HG02970 (cell line): ENCODE results near the gene TTLL9.
"Not testable (repeated sequence)": the region's sequence is repeated elsewhere in the genome, so short reads cannot be mapped to it uniquely, and the experiment has no call there.

Experiments
- ATAC-seq: cut with Tn5 transposase; IDR thresholded peaks from one replicate; pipeline ENCODE4 v1.9.1; 2021; ENCODE audit warnings: mild to moderate bottlenecking, moderate library complexity, moderate number of reproducible peaks; ENCODE audit not compliant: unreplicated experiment, low FRiP score

The TTLL9 gene

GRCh38 chr20:31915491-31916280, 45.3 kb downstream of the TTLL9 start:
- no peak for ATAC-seq

GRCh38 chr20:31916708-31917107, 46.3 kb downstream of the TTLL9 start:
- ATAC-seq: no peak

DNA sequence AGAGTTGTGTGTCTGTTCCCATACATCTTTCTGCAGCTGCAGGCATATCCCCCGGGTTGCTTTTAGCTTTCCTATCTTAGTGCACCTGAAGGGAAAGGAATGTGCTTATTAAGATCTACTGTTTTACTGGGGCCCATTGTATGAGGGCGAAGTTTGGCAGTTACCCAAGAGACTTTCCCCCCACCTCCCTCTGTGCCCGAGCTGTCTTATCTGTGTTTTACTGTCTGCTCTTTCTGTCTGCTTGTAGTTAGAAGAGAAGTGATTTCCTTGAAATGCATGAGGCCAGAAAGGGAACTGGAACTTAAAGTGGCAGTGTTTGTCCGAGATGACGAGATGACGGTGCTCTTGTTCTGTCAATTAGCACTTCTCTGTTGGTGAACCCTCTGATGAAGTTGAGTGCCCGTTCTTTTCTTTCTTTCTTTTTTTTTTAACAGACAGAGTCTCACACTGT, 47.6 kb downstream of the TTLL9 start:
- not testable (repeated sequence) for ATAC-seq

- no peak for ATAC-seq
These were observed 48.2 kb downstream of the TTLL9 start for GRCh38 chr20:31918466-31919105.

DNA sequence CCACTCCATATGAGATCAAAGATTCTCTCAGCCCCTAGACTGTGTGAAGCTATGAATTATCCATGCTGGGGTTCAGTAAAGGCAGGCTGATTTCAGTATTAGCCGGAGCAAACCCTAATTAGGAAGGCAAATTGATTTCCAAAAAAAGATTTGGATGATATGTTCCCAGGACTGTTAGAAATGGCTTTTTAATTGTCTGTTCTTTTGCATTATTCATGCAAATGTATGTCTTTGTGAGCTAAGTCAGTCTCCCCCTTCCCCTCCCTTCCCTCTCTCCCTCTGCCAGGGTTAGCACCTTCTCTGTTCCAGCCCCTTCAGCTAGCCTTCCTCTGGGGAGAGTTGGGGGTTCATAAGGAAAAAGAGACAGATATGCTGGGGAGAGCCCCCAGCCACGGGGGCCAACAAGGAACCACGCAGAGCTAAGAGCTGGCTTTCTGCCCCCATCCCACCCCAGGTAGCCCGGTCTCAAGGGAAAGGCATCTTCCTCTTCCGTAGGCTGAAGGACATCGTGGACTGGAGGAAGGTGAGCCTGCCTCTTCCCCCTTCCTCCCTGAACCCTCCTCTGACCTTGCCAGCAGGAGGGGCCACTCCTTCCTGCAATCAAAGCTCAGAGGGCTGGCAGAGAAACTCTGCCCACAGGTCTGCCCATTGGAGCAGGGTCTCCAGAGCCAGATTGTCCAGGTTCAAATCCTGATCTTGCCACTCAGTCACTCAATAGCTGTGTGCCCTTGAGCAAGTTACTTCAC, 49.1 kb downstream of the TTLL9 start:
- ATAC-seq: no peak

DNA sequence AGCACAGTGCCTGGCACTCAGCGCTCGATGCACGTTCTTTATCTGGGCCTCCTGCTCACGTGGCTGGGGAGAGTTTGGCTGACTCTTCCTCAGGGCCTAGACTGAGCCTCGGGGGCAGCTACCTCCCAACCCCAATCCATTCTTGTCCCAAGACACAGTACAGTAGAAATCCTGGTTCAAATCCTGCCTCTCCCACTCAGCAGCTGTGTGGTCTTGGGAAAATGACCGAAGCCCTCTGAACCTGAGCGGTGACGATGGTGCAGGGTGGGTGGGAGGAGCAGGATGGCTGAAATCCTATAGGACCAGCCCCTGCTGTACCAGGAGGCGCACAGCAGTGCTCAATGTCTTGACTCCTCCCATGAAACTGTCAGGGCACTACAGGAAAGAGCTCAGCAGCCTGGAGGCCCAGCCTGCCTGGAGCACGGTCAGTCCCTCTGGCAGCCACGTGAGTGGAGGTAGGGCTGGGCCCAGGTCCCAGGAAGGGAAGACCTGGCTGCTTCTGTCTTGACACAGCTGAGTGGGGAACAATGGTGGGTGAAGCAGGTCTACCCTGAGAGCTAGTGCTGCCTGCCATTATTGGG, 49.9 kb downstream of the TTLL9 start:
- no peak for ATAC-seq

- not testable (repeated sequence) for ATAC-seq
These were observed 51.0 kb downstream of the TTLL9 start for GRCh38 chr20:31921480-31921879.

- ATAC-seq: no peak
These were observed 51.7 kb downstream of the TTLL9 start for GRCh38 chr20:31922181-31922580.

DNA sequence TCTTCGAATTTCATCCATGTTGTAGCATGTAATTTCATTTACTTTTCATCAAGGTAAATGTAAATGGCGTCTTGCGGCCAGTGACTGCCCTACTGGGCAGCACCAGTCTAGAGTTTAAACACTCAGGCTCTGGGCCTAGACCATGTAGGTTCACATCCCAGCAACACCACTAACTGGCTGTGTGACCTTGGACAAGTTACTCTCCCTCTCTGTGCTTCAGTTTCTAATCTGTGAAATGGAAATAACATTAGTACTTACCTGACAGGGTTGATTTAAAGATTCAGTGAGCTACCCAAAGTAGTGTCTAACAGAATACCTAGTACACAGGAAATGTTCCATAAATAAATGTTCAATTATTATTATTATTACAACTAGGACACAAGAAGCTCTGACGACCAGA, 52.2 kb downstream of the TTLL9 start:
- ATAC-seq: no peak

DNA sequence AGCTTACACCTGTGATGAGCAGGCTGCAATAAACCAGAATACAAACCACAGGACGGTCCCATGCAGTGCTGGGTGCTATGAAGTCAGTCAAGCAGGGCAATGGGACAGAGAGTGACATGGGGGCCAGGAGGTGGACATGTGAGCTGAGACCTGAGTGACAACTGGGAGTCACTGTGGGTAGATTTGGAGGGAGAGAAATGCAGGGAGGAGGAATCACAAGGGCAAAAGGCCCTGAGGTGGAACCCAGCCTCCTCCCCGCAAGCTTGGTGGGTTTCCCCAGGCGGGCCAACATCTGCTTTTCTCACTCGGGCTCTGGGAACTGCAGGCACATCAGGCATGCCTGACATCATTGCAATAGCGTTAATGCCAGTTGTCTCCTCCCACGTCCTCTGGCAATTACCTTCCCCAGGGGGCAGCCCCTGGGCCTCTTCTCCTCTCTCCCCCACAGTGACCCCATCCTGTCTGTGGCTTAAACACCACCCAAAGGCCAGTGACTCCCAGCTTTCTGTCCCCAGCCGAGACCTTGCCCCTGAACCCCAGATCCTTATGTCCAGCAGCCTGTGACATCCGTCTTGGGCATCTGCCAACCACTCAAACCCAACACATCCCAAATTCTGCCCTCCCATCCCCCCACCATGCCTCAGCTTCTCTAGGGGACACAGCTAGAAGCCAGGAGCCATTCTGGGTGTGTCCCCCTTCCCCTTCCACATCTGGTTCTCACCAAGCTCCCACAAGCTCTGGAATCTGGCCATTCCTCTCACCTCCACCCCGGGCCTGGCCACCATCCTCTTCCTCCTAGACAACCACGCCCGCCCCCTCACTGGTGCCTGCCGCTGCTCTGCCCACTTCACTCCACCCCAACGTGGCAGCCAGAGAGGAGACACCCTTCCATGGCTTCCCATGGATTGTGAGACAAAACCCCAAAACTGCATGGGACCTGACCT, 53.2 kb downstream of the TTLL9 start:
- no peak for ATAC-seq

DNA sequence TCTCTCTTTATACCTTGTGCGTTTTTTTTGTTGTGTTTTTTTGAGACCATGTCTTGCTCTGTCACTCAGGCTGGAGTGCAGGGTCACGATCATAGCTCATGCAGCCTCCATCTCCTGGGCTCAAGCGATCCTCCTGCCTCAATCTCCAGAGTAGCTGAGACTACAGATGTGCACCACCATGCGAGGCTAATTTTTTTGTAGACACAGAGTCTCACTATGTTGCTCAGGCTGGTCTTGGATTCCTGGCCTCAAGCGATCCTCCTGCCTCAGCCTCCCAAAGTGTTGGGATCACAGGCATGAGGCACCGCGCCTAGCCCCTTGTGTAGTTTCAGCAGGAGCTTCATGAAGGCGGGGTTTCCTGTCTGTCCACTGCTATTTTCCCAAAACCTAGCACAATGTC, 54.1 kb downstream of the TTLL9 start:
- ATAC-seq: no peak

DNA sequence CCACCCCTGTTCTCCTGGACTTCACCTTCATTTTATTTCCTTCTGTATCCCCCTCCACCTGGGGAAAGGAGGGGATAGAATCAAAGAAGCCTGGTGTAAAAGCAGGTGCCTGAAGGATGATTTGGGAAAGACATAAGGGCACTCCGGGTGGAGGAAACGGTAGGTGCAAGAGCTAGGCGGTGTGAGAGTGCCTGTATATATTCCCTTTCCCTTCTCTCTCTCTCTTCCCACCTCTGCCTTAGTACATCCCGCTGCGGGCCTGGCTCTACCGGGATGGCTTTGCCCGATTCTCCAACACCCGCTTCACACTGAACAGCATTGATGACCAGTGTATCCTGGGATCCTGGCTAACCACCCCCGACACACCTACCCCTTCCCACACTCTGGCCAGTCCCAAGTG, 55.2 kb downstream of the TTLL9 start:
- no peak for ATAC-seq

DNA sequence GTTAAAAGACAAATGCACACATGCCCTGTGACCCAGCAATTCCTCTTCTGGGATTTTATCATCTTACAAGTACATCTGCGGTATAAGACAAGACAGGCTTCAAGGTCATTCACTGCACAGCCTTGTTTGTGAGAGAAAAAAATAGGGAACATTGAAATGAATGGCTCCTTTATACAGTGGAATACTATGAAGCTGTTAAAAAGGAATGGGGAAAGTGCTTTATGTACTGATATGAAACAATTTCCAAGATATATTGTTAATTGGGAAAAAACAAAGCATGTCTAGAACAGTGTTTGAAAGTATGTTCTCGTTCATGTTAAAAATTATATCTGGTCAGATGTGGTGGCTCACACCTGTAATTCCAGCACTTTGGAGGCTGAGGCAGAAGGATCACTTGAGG, 56.1 kb downstream of the TTLL9 start:
- ATAC-seq: no peak

GRCh38 chr20:31927627-31928159, 57.3 kb downstream of the TTLL9 start:
- no peak for ATAC-seq

- ATAC-seq: not testable (repeated sequence)
These were observed 59.2 kb downstream of the TTLL9 start for GRCh38 chr20:31929631-31930030.

- ATAC-seq: no peak
These were observed 60.3 kb downstream of the TTLL9 start for GRCh38 chr20:31930779-31931178.

DNA sequence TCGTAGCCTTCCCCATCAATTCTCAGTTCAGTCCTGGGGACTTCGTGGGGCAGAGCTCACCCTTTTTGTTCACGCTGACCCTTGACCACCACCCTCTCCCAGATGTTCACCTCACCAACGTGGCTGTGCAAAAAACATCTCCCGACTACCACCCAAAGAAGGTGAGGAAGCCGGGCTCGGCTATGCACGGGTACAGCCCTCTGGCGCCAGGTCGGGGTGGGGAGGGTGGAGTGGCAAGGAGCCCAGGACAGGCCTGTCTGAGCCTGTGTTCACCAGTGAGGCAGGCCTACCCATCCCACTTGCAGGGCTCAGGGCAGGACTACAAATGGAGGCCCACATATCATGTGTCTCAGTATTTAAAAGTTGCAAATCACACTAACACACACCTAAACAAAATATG, 63.3 kb downstream of the TTLL9 start:
- ATAC-seq: no peak

DNA sequence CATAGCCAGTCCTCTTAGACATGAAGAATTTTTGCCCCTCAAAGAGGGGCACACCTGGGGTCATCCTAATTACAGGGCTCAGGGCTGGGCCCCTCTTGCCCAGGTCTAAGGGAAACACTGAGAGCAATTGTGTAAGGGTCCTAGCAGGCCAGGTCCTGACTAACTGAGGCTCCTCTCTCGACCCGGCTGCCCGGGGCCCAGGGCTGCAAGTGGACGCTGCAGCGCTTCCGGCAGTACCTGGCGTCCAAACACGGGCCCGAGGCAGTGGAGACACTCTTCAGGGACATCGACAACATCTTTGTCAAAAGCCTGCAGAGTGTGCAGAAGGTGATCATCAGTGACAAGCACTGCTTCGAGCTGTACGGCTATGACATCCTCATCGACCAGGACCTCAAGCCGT, 64.1 kb downstream of the TTLL9 start:
- ATAC-seq: no peak

- no peak for ATAC-seq
These were observed 64.7 kb downstream of the TTLL9 start for GRCh38 chr20:31934968-31935764.
